GM10266 (cell line): ENCODE data around the gene LDLRAD4.

ENCODE experiments used
- DNase-seq: peaks from one replicate; pipeline ENCODE4 v3.0.0; 2012; ENCODE audit errors: extremely low spot score
- CTCF ChIP-seq: IDR thresholded peaks from 2 replicates; pipeline ENCODE4 v1.5.1; 2012; ENCODE audit warnings: mild to moderate bottlenecking, low read depth; ENCODE audit not compliant: control insufficient read depth, insufficient read depth; ENCODE audit errors: missing control alignments

Gene LDLRAD4

GRCh38 chr18:13369353-13369752 lies 150.8 kb downstream of the LDLRAD4 start:
- no peak for DNase-seq
- no peak for TF ChIP-seq CTCF

GRCh38 chr18:13369756-13370510 lies 151.4 kb downstream of the LDLRAD4 start:
- no peak for DNase-seq
- TF ChIP-seq CTCF = no peak

GRCh38 chr18:13370995-13371625 lies 152.6 kb downstream of the LDLRAD4 start:
- no peak for TF ChIP-seq CTCF
- DNase-seq = no peak

GRCh38 chr18:13371689-13372418 lies 153.3 kb downstream of the LDLRAD4 start:
- DNase-seq = no peak
- TF ChIP-seq CTCF = no peak

GRCh38 chr18:13372531-13372951 lies 154.0 kb downstream of the LDLRAD4 start:
- no peak for DNase-seq
- no peak for TF ChIP-seq CTCF

- DNase-seq = no peak
- TF ChIP-seq CTCF = no peak
Measured at GRCh38 chr18:13374096-13374467, 155.5 kb downstream of the LDLRAD4 start.
